Bone marrow (tissue), 2 donors: ENCODE measurements around the gene MYOF.
"Not testable (repeated sequence)": the region's sequence is repeated elsewhere in the genome, so short reads cannot be mapped to it uniquely, and the experiment has no call there.

Experiments used
- DNase-seq, 2 donors: peaks; one replicate each; lab custom pipeline; 2025; lab: John Stamatoyannopoulos, UW

Gene MYOF

DNA sequence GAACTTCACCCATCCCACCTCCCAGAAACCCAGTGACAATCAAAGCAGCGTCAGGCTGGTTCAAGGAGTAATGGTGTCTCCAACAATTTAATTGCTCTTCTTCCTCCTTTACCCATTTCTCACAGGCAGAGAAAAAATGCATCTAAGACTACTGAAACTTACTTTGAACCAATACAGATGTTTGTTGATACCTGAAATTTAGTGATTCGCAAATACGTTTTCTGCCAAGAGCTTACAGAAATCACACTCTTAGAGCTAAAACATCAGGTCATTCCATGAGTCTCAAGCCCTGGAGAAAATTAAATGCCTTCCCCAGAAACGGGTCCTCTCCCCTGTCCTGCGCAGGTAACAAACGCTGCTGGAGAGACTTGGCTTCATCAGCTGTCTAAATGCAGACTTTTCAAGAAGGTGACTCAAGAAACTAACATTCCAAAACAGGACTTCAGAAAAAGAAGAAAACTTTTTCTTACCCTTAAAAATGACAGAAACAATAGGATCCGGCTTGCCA, 443 bp downstream of the MYOF start:
- DNase-seq, result no peak

DNA sequence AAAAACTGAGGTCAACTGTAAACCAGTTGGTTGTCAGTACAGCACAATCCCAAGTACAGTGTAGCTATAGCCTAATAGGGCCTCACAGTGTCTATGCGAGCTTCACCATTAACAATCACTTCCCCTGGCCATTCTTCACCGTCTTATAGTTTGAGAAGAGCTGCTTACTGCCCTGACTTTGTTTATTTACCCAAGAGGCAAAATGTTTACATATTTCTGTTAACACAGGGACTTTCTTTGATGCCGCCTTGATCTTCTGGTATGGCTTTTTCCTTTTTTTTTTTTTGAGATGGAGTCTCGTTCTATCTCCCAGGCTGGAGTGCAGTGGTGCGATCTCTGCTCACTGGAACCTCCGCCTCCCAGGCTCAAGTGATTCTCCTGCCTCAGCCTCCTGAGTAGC, 3.3 kb downstream of the MYOF start:
- DNase-seq, result no peak

DNA sequence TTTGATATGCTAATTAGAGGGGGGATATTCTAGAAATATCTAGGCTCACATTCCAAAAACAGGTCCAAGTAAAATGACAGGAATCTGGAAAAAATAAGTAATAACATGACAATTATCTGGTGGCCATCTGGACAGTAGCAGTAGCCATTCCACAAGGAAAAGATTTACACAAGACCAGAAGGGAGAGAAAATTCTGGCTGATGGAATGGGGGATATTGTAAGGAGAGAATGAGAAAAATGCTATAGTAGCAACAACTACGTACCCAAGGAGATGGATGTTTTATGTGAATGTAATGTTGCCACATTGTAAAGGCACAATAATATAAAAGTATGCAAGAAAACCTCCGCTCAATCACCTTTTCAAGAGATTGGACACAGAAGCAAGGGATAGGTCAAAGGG, 5.4 kb downstream of the MYOF start:
- no peak for DNase-seq

DNA sequence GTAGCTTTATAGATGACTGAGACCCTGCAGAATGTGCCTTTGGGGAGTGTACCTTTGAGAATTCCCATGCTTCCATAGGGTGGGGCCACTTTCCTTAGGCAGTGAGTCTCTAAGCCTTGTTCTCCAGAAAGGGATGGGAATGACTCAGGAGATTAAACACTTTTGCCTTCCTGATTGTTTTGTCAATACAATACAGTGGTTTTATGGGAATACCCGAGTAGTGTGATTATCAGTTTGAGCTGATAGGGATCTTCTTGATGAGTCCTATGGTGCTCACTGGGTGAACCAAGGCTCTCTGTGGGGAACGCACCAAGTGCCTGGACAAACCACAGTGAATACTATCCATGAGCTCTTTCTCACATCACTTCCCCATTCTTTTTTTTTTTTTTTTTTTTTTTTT, 6.3 kb downstream of the MYOF start:
- DNase-seq, result no peak

DNA sequence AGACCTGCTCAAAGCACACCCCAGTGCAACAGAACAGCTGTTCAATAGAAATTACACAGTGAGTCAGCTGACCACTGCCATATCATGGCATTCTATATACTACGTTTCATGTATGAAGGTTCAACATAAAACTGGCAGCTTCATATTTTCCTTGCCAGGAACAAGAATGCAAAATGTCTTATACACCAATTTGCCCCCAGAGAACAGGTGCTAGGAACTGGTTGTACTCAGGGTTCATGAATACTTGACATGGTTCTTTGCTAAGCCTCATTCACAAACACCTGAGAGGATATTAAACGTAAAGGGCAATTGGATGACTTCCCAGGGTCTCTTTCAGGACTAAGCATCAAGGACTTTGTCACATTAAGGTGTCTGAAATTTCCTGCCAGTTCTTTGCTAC, 6.9 kb downstream of the MYOF start:
- no peak for DNase-seq

DNA sequence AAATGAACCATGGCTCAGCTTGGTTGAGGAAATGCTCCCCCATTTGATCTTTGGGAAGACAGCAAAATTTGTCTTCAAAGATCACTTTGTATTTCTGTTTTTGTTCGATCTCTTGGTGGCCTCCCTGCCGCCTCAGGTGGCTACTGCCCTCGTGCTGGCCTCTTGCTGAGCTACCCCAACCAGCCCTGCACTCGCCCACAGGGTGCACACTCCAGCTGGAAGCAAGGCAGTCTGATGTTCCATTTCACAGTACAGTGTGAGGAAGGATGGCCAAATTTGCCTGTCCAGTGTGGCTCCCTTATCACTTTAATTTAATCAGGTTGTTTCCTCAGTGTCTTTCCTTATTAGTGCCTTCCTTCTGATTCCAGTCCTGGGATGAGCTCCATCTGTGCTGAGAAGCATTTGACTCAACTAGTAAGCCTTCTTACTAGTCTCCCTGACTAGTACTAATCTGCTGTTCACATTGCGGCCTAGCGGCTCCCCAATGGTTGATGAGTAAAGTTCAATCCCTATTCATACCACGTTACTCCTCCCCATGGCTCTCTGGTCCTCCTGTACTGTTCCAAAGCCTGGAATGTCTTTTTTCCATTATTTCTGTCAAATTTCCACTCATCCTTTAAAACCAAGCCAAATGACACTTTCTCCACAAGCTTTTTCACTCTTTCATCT, 8.2 kb downstream of the MYOF start:
- DNase-seq, result no peak

DNA sequence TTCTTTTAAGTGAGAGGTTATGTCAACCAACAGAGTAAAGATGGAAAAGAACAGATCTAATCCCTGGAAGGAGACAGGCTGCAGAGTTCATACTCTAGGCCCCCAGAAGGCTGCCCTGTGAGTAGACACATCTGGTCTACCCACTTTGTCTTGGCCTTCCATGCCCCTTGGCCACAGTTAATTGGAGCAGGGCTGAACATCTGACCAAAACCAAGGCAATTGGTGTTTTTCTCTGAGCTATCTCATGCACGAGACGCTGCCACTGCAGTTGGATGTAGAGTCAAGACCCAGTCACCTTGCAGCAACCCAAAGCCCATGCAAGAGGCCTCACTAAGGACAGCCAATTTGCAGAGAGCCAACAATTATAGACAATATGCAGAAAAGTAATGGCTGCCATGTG, 9.0 kb downstream of the MYOF start:
- no peak for DNase-seq

DNA sequence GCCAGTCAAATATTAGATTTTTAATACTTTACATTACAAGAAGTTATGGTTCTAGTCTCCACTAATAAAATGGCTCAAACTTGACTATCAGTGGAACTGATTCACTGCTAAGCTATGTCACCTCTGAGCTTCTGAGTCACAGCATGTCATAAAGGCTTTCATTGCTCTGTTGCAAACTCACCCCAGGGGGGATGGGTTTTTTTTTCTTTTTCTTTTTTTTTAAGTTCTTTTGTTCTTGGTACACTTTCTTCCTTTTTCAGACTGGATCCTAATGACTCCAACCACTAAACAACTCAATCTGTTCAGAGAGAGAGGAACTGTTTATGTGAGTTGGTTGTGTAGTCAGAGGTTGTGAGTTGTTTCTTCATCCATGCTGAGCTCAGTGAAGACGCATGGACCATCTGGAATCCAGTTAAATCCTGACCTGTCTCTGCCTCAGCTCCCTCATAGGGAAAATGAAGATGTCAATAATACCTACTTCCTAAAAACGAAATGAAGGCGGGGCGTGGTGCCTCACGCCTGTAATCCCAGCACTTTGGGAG, 11.0 kb downstream of the MYOF start:
- no peak for DNase-seq

DNA sequence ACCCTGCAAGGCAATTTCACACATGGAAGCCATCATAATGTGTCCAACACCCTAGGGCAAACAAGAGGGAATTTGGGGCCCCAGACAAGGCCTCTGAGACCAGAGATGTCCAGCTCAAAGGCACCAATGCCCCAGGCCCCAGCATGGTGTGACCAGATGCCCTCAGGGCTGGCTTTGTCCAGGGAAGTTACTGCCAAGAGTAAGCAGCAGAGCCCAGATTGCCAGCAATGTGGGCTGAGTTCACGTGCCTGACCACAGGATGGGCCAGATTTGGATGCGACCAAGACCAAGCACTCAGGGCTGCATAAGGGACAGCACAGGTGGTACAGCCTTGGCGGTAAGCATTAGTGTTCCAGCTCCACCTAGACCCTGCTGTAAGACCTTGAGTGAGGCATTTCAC, 12.7 kb downstream of the MYOF start:
- no peak for DNase-seq

DNA sequence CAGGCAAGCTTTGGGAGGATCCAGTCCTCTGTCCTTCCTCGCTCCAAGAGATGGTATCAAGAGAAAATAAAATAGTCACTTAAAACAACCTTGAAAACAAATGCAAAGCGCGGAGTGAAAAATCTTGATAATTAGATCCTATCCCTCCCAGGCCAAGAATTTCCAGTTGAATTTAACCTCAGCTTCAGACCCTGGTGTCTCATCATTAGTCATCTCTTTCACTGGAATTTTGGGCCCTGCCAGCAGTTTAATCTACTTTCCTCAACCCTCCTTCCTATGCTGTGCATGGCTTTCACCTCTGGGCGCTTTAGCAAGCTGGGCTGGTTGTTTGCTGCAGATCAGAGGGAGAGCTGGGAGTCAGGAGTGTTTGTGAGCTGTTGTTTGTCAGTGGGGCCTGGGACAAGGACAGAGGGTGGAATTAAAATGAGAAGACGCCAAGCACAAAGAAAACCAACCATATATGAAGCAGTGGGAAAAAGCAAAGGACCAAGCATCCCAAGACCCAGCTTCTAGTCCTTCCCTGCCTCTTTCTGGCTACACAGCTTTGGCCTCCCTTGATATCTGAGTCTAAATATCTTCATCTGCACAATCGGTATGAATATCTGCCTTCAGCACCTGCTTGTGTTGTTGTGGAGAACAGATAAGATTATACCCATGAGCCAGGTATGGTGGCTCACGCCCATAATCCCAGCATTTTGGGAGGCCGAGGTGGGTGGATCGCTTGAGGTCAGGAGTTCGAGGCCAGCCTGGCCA, 13.5 kb downstream of the MYOF start:
- no peak for DNase-seq

DNA sequence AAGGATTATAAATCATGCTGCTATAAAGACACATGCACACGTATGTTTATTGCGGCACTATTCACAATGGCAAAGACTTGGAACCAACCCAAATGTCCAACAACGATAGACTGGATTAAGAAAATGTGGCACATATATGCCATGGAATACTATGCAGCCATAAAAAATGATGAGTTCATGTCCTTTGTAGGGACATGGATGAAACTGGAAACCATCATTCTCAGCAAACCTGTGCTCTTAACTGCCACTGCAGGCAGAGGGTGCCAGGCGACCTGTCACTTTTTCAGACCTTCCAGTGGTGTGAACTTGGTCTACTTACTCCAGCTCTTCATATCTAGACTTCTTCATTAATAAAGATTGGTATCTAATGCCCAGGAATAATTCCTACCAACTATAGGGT, 14.5 kb downstream of the MYOF start:
- DNase-seq, result not testable (repeated sequence)

DNA sequence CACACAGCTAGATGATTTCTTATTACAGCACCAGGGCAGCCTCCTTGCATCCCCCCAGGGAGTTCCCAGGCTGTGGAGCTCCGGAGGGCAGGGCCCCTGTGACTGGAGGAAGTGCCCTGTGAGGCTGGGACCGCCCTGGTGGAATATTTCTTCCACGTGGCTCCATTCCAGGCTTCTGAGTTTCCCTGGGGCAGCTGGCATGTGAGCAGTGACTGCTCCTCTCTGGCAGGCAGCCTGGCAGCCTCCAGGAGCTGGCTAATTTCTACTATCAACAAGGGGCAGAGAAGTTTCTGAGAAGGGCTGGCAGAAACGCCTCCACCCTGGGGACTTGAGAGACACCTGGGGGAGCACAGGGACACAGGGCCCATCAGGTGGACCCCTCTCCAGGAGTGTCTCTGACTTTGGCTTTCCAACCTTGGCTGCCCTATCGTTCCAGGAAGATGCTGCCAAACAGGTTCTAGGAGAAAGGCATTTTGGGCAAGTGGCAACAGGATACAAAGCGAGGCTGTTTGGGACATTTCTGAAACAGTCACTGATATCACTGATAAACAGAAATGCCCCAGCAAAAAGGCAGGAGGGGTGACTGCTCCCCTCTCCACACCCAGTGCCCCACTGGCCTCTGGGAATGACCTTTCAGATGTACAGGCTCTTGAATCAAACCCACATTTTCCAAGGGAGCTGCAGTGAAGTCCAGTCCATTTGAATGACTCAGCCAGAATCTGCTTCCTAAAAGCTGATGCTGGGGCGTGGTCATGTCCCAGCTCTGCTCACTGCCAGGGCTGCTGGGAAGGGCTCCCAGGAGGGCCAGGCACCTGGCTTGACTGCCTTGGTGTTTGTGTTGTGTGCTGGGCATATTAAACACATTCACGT, 16.1 kb downstream of the MYOF start:
- DNase-seq, result no peak

DNA sequence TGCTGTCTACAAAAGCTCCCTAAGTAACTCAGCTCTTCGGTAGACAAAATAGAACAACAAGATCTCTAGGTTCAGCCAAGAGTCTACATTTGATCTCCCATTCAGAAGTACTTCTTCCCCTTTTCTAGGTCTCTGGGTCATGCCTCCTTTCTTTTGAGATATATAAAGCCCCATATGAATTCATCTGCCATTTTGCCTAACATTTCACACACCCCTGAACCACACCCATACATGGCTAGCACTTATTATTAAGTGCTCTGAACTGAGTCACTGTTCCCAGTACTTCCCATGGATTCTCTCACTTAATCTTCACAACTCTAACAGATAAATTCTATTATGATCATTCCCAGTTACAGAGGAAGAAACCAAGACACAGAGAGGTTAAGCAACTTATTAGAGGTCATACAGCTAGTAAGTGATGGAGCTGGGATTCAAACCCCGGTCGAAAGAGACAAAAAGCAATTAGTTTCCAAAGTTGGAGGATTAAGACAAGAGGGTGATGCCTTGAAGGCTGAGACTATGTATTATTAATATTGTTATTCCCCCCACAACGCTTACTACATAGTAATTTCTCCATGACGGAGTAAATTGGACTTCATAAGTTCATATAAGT, 17.3 kb downstream of the MYOF start:
- DNase-seq, result no peak

DNA sequence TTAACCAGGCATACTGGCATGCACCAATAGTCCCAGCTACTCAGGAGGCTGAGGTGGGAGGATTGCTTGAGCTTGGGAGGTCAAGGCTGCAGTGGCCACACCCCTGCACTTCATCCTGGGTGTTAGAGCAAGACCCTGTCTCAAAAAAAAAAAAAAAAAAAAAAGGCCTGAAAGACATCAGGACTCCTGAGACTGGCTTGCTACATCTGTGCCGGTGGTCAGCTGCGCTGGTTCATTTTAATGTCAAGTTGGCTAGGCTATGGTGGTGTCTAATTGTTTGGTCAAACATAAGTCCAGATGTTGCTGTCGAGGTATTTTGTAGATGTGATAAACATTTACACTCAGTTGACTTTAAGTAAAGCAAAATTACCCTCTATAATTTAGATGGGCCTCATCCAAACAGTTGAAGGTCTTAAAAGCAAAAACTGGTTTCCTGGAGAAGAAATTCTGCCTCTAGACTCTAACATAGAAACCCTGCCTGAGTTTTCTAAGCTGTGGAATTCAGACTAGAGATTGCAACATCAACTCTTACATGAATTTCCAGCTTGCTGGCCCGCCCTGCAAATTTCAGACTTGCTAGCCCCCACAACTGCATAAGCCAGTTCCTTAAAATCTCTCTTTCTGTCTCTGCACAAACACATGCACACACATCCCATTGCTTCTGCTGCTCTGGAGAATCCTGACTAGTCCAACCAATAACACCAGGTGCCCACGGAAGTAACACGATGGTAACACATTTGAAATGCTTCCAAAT, 18.2 kb downstream of the MYOF start:
- DNase-seq, result no peak

DNA sequence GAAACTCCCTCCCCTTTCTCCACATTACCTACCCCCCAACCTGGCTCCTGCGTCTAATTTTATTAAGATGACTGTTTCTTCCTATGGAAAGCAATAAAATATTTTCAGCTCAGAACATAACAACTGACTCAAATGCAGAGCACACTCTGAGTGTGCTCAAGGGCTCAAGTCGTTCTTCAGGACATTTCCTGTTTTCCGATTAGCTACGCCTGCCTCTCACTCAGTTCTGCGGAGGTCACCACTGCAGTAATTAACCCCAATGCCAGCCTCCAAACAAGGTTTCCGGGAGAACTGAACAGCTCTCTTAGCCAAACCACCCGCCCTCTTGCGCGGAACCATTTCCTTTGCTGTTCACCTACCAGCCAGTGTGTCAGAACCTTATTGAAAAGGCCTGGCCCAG, 19.3 kb downstream of the MYOF start:
- no peak for DNase-seq

DNA sequence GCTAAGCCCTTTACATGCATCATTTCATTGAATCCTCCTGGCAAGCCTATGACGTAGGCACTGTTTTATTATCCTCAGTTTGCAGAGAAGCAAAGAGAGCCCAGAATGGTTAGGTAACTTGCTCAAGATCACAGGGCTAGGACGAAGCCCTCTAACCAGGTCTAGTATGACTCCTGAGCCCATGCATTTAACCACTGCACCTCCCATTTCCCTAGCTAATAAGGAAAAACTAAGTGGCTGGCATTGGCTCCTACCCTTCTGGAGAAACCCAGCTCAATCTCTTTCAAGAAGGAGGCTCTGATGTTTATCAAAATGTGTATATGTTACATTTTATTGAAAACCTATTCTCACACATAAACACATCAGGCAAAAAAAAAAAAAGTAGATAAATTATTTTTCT, 19.8 kb downstream of the MYOF start:
- no peak for DNase-seq

DNA sequence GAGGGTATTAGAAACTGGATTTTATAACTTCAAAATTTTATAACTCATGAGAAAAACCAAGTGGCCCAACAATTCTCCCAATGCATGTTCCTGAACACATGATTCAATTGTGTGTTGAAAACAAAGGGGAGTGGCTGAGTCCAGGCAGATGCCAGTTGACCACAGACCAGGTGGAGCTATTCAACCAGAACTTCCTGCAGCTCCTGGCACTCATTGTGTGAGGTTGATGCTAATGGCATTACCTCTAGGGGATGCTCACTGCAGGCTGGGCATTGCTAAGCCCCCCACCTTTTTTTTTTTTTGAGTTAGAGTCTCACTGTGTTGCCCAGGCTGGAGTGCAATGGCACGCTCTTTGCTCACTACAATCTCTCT, 20.3 kb downstream of the MYOF start:
- no peak for DNase-seq

DNA sequence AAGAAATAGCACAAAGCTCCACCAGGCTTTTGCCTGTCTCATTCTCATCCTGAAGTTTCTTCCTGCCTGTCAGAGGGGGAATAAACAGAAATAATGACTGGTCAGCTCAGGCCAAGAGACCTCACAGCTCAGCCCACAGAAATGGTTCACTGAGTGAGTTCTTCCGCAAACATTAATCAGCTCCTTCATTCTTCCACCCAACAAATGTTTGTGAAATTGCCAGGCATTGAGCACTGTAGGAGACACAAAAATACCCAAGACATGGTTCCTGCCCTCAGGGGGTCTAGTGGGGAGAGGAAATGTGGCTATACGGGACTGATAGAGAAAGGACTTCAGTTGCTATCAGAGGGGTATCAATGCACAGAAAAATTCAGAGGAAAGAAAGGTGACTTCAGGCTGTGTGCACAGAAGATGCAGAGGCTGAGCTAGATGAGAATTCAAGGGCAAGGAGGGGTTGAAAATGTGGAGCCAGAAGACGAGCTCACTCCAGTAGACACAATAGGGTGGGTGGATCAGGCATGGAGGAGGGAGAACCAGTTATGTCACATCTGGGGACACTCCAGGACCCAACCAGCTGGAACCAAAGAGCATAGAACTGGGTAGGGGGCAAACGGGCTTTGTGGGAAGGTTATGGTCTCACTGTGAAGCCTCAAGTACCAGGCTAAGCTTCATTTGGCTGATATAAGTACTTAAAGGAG, 20.9 kb downstream of the MYOF start:
- DNase-seq, result no peak

DNA sequence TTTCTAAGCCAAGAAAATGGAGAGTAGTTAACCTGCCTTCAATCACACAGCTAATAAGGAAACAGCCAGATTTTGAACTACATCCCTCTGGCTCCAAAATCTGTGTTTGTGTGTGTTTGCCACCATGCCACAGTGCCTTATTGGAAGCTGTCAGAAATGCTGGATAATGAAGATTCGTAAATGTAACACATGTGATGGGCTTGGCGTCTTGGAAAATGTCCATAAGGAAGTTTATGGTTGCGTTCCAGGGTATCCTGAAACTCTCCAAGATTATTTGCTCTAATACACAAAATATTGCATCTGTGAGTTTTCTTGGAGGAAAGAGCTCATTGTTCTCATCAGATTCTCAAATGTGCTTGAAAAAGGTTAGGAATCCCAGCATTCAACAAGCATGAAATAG, 22.7 kb downstream of the MYOF start:
- no peak for DNase-seq

DNA sequence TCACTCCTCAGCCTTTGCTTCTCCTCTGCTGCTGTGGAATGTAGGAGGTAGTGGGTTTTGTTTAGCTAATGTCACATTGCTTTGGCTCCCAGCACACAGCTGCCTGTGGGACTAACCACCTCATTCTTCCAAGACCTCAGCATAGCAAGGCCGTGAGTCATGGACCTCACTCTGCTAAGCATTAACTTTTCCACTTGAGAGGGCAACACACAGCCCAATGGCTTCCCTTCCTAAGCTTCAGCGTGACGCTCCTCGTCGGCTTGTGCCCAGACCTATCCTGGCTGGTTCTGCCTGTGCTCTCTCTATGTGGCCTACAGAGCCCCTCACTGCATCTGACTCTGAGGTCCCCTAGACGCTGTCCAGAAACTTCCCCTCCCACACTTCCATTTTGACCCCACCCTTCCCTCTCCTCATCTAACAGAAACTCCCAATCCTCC, 23.3 kb downstream of the MYOF start:
- no peak for DNase-seq

DNA sequence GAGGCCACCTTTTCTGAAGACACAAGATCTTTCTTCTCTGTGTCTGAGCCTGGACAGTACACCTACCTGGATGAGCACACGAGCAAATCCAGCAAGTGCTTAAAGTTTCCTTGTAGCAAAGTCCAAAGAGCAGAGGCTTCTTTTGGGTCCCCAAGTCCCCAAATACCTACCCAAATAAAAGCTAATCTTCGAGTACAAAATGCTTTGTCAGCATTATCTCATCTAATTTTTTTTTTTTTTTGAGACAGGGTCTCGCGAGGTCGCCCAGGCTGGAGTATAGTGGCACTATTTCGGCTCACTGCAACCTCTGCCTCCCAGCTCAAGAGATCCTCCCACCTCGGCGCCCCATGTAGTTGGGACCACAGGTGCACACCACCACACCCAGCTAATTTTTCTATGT, 24.6 kb downstream of the MYOF start:
- DNase-seq, result no peak
